ENCODE results near the gene ABCA1.

Gene ABCA1

DNA sequence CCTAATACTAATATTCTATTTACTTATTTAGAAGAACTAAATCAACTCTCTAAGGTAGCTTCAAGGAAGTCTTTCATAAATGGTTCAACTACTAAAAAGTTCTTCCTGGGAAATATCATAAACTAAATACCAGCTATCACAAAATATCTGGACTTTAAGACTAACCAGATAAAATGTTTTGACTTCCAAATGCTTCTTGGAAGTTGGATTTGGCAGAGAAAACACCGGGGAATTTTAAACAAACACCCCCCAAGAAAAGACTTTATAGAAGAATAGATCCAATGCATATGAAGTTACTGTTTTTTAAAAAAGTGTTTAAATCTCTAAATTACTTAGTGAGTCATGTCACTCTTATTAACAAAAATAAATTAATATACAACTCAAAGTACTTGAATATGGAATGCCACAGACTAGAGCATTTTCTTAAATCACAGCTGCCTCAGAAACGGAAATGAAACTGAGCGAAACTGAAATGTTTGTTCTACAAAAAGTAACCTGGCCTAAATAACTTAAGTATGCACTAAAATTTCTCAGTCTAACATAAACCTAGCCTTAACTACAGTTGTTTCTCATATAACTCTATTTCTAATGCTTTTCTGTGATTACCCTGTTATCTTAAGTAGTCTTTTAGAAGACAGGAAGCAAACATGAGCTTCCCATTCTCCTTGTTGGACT lies 6.8 kb downstream of the ABCA1 start:
- Histone ChIP-seq H3K4me1 (ENCODE audit: low read length) (peaks cover 25% of the 10 kb centered on the region), H4K20me1 (ENCODE audit: insufficient read depth, low read length) (no peaks in the 10 kb centered on the region), H2AFZ (ENCODE audit: low read depth, low read length) (no peak overlapping the region), H3K9ac (ENCODE audit: low read length) (no peak overlapping the region), H3K79me2 (ENCODE audit: low read length) (no peaks in the 10 kb centered on the region), H3K4me3 (ENCODE audit: low read length) (peak overlapping the region; percentile 24; the same call in 1 of the 2 replicates), H3K27ac (ENCODE audit: low read length) (peak overlapping the region; percentile 31), H3K4me2 (ENCODE audit: low read length) (peak overlapping the region; percentile 69), H3K27me3 (ENCODE audit: low read depth, low read length) (peaks cover 13% of the 10 kb centered on the region), H3K9me3 (ENCODE audit: insufficient read depth, low read length) (no peaks in the 10 kb centered on the region), H3K36me3 (replicated peaks; ENCODE audit: low read depth, low read length) (no peaks in the 10 kb centered on the region)
- TF ChIP-seq EZH2phosphoT487 (IDR thresholded peaks at IDR 0.05; ENCODE audit: low read depth) = no peak
- TF ChIP-seq, protein P1, sequence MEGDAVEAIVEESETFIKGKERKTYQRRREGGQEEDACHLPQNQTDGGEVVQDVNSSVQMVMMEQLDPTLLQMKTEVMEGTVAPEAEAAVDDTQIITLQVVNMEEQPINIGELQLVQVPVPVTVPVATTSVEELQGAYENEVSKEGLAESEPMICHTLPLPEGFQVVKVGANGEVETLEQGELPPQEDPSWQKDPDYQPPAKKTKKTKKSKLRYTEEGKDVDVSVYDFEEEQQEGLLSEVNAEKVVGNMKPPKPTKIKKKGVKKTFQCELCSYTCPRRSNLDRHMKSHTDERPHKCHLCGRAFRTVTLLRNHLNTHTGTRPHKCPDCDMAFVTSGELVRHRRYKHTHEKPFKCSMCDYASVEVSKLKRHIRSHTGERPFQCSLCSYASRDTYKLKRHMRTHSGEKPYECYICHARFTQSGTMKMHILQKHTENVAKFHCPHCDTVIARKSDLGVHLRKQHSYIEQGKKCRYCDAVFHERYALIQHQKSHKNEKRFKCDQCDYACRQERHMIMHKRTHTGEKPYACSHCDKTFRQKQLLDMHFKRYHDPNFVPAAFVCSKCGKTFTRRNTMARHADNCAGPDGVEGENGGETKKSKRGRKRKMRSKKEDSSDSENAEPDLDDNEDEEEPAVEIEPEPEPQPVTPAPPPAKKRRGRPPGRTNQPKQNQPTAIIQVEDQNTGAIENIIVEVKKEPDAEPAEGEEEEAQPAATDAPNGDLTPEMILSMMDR (IDR thresholded peaks at IDR 0.05; ENCODE audit: low read depth, low read length) = no peak

DNA sequence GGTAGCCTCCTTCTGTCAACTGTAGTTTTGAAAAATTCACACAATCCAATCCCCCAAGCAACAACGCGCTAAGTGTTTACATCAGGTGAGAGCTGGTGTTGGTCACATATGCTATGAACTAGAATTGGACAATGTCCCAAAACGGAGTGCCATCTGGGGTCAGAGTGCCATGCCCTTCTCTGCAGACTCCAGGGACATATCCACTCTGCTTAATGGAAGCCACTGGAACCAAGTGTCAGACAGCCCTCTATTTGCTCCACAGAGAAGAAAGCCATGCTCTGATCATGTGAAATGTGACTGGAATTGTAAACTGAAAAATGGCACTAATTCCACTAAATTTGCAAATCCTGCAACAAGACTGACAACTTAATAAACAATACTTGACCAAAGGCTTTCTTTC lies 12.2 kb downstream of the ABCA1 start:
- H3K36me3 ChIP-seq (replicated peaks; ENCODE audit: low read depth, low read length) = no peaks in the 10 kb centered on the region
- H3K79me2 ChIP-seq (ENCODE audit: low read length) = no peaks in the 10 kb centered on the region
- no peak overlapping the region for H3K4me2 ChIP-seq (ENCODE audit: low read length)
- H3K4me3 ChIP-seq (ENCODE audit: low read length) = no peak overlapping the region
- no peak for TF ChIP-seq EZH2phosphoT487 (IDR thresholded peaks at IDR 0.05; ENCODE audit: low read depth)
- TF ChIP-seq, protein P1 (IDR thresholded peaks at IDR 0.05; ENCODE audit: low read depth, low read length) = no peak
- H3K9ac ChIP-seq (ENCODE audit: low read length) = no peak overlapping the region
- no peaks in the 10 kb centered on the region for H4K20me1 ChIP-seq (ENCODE audit: insufficient read depth, low read length)
- peaks cover 2% of the 10 kb centered on the region for H3K4me1 ChIP-seq (ENCODE audit: low read length)
- no peaks in the 10 kb centered on the region for H3K9me3 ChIP-seq (ENCODE audit: insufficient read depth, low read length)
- no peak overlapping the region for H2AFZ ChIP-seq (ENCODE audit: low read depth, low read length)
- peaks cover 36% of the 10 kb centered on the region for H3K27me3 ChIP-seq (ENCODE audit: low read depth, low read length)
- no peak overlapping the region for H3K27ac ChIP-seq (ENCODE audit: low read length)

DNA sequence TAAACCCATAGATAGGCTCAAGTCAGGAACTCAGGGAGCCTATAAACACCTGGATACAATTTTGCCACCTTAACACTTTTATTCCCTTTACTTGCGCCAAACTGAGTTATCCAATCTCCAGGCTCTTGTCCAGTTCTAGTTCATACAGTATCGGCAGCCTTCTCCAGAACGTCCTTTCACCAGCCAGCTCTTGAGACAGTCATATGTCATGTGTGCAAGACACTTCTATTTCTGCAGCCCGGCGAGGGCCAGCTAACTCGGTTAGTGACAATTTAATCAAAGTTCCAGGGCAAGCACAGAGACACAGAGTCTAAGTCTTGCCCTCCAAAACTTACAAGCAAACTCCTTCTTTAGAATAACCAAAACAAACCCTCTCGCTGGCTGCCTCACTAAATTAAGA lies 12.9 kb downstream of the ABCA1 start:
- Histone ChIP-seq H3K9ac (ENCODE audit: low read length) (no peak overlapping the region), H3K4me2 (ENCODE audit: low read length) (no peak overlapping the region), H3K4me1 (ENCODE audit: low read length) (no peaks in the 10 kb centered on the region), H4K20me1 (ENCODE audit: insufficient read depth, low read length) (no peaks in the 10 kb centered on the region), H3K9me3 (ENCODE audit: insufficient read depth, low read length) (no peaks in the 10 kb centered on the region), H3K79me2 (ENCODE audit: low read length) (no peaks in the 10 kb centered on the region), H3K36me3 (replicated peaks; ENCODE audit: low read depth, low read length) (no peaks in the 10 kb centered on the region), H3K27ac (ENCODE audit: low read length) (no peak overlapping the region), H3K4me3 (ENCODE audit: low read length) (no peak overlapping the region), H3K27me3 (ENCODE audit: low read depth, low read length) (peaks cover 36% of the 10 kb centered on the region), H2AFZ (ENCODE audit: low read depth, low read length) (no peak overlapping the region)
- TF ChIP-seq, protein P1 (IDR thresholded peaks at IDR 0.05; ENCODE audit: low read depth, low read length) = no peak
- TF ChIP-seq EZH2phosphoT487 (IDR thresholded peaks at IDR 0.05; ENCODE audit: low read depth) = no peak

DNA sequence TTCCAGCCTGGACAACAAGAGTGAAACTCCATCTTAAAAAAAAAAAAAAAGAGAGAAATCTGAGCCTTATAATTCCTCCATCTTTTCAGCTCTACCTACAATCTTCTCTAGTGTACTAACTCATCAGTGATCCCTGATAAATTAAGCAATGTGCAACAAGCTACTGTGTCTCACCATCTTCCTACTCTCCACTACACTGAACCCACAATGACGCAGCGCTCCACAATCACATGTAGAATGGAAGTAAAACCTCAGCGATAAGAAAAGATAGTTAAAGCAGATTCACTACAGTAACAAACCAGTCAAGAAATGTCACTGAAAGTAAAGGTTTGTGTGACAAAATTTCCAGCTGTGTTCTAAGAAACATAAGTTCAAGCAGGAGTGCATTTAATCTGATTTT lies 13.5 kb downstream of the ABCA1 start:
- Histone ChIP-seq H3K4me2 (ENCODE audit: low read length) (no peak overlapping the region), H2AFZ (ENCODE audit: low read depth, low read length) (no peak overlapping the region), H3K27ac (ENCODE audit: low read length) (no peak overlapping the region), H4K20me1 (ENCODE audit: insufficient read depth, low read length) (no peaks in the 10 kb centered on the region), H3K9ac (ENCODE audit: low read length) (no peak overlapping the region), H3K36me3 (replicated peaks; ENCODE audit: low read depth, low read length) (no peaks in the 10 kb centered on the region), H3K79me2 (ENCODE audit: low read length) (no peaks in the 10 kb centered on the region), H3K9me3 (ENCODE audit: insufficient read depth, low read length) (no peaks in the 10 kb centered on the region), H3K27me3 (ENCODE audit: low read depth, low read length) (peaks cover 40% of the 10 kb centered on the region), H3K4me3 (ENCODE audit: low read length) (no peak overlapping the region), H3K4me1 (ENCODE audit: low read length) (no peaks in the 10 kb centered on the region)
- no peak for TF ChIP-seq EZH2phosphoT487 (IDR thresholded peaks at IDR 0.05; ENCODE audit: low read depth)
- TF ChIP-seq, protein P1 (IDR thresholded peaks at IDR 0.05; ENCODE audit: low read depth, low read length) = no peak

All from OCI-LY3 (cell line).